Effector CD8-positive, alpha-beta T cell (primary cell): Measurements from ENCODE around the gene LILRB1.
"Not testable (repeated sequence)": the region's sequence is repeated elsewhere in the genome, so short reads cannot be mapped to it uniquely, and the experiment has no call there.

ENCODE experiments used
- DNase-seq: peaks from one replicate; lab custom pipeline; 2025; lab: John Stamatoyannopoulos, UW

Gene LILRB1

GRCh38 chr19:54662730-54663129, 32.4 kb downstream of the LILRB1 start, which contains the start of gene LILRB4:
Gene LILRB4, plus strand, starts transcription at chr19:54662985. Its CDS starts 49 bp downstream, at chr19:54663034.
- no peak for DNase-seq

GRCh38 chr19:54665530-54665929, 35.2 kb downstream of the LILRB1 start:
- DNase-seq, result no peak

- no peak for DNase-seq
These were observed 36.9 kb downstream of the LILRB1 start for GRCh38 chr19:54667217-54667616.

- DNase-seq, result no peak
These were observed 38.1 kb downstream of the LILRB1 start for GRCh38 chr19:54668353-54668752.

- no peak for DNase-seq
These were observed 40.5 kb downstream of the LILRB1 start for GRCh38 chr19:54670576-54671357.

- DNase-seq, result no peak
These were observed 42.9 kb downstream of the LILRB1 start for GRCh38 chr19:54673222-54673621.

- no peak for DNase-seq
These were observed 43.8 kb downstream of the LILRB1 start for GRCh38 chr19:54674021-54674617.

GRCh38 chr19:54676210-54676834, 46.0 kb downstream of the LILRB1 start:
- not testable (repeated sequence) for DNase-seq

- no peak for DNase-seq
These were observed 46.9 kb downstream of the LILRB1 start for GRCh38 chr19:54677217-54677616.

GRCh38 chr19:54681596-54681995, 51.3 kb downstream of the LILRB1 start:
- not testable (repeated sequence) for DNase-seq

- no peak for DNase-seq
These were observed 52.1 kb downstream of the LILRB1 start for GRCh38 chr19:54682306-54682856.

- DNase-seq, result no peak
These were observed 54.2 kb downstream of the LILRB1 start for GRCh38 chr19:54684527-54684926.
